NCI-H774 (cell line): ENCODE measurements around the gene EFNB3.

Experiments
- DNase-seq: peaks from one replicate; lab custom pipeline; 2025; lab: John Stamatoyannopoulos, UW

Gene EFNB3

GRCh38 chr17:7717756-7718350 lies 12.9 kb downstream of the EFNB3 start:
- no peak for DNase-seq

DNA sequence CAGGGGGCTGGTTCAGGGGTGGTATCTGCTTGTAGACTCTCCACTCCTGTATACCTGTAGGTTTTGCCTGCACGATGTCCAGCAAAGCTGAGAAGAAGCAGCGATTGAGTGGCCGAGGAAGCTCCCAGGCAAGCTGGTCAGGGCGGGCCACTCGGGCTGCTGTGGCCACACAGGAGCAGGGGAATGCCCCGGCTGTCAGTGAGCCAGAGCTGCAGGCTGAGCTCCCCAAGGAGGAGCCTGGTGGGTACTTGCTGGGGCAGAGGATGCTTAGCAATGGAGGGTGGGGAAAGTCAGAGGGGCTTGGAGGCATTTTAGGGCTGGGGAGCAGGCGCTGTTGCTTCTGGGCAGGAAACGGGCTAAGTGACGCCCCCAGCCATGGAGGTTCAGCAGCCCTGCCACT lies 14.7 kb downstream of the EFNB3 start:
- no peak for DNase-seq

DNA sequence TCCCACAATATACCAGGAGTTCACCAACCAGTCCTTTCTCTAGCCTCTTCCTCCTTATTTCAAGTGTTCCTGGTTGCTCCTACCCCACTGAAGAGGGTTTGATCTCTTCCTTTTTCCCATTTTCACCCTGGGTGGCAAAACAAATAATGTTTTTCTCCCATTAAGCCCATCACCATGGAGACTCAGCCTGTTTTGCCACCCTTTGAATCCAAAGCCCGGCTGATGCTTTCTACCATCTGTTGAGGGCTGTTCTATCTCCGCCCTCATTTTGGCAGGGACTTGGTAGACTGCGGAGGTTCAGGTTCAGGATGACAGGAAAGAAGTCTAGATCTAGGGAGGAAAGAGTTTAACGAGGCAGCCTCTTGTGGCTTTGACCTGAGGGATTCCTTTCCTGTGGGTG lies 15.1 kb downstream of the EFNB3 start:
- DNase-seq = no peak

GRCh38 chr17:7721612-7722011 lies 16.6 kb downstream of the EFNB3 start:
- DNase-seq = no peak

GRCh38 chr17:7727886-7728285 lies 22.9 kb downstream of the EFNB3 start:
- DNase-seq = no peak

DNA sequence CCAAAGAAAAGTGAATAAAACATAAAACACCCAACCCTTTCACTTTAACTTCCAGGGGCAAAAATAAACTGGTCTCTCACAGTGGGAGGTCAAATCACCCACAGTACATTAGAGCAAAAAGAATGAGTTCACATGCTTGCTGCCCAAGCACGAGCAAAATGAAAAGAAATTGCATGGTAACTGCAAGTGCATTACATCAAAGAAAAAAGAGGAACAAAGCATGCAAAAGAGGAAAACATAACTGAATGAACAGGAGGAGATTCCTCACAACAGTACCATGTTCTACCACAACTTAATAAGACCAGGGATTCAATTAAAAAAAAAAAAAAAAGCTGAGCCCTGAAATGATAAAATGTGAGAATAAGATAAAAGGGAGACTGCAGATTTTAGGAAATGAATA lies 24.8 kb downstream of the EFNB3 start:
- no peak for DNase-seq

DNA sequence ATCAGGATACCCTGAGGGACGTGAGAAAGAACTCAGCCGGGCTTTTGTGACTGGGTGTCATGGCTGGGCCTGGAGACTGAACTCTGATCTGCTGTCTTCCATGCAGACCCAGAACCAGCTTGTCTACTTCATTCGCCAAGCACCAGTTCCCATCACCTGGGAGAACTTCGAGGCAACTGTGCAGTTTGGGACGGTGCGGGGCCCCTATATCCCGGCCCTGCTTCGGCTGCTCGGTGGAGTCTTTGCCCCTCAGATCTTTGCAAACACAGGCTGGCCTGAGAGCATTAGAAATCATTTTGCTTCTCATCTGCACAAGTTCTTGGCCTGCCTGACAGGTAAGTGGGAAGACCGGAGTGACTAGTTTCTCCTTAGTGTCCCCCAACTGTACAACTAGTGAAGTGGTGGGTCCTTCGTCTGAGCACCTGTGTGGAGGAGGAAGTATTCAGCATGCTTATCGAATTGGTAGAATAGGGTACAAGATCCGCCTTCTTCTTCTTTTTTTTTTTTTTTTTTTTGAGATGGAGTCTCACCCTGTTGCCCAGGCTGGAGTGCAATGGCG lies 28.1 kb downstream of the EFNB3 start:
- no peak for DNase-seq

GRCh38 chr17:7737601-7738000 lies 32.6 kb downstream of the EFNB3 start:
- DNase-seq = no peak

- DNase-seq = no peak
Measured at GRCh38 chr17:7739746-7740145, 34.7 kb downstream of the EFNB3 start.

- DNase-seq = no peak
Measured at GRCh38 chr17:7740481-7741001, 35.5 kb downstream of the EFNB3 start.

- DNase-seq = no peak
Measured at GRCh38 chr17:7742729-7743128, 37.7 kb downstream of the EFNB3 start.

- no peak for DNase-seq
Measured at GRCh38 chr17:7744416-7744815, 39.4 kb downstream of the EFNB3 start.

DNA sequence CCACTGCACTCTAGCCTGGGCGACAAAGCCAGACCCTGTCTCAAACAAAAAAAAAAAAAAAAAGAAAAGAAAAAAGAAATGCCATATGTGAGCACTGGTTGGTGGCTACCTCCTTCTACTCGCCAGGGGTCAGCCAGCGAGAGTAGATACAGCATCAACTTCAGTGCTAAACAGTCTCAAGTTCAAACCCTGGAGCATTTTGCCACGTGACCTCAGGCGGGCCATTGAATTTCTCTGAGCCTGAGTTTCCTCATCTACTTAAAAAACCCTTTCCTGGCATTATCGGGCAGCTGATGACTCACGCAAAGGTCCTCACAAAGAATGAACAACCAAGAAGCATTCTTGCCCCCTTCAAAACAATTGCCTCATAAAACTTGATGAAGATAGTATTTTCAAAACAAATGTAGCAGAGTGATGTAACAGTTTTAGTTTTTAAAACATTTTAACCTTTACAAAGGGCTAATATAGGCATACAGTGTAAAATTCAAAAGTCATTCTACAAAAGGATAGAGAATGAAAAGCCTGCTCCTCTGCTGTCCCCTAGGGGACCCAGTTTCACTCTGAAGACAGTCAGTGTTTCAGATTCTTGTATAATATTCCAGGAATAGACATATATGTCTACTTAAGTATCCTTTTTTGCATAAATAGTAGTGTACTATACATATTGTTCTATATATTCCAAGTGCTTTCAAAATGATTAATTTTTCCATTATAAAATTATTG lies 40.9 kb downstream of the EFNB3 start:
- DNase-seq = no peak

DNA sequence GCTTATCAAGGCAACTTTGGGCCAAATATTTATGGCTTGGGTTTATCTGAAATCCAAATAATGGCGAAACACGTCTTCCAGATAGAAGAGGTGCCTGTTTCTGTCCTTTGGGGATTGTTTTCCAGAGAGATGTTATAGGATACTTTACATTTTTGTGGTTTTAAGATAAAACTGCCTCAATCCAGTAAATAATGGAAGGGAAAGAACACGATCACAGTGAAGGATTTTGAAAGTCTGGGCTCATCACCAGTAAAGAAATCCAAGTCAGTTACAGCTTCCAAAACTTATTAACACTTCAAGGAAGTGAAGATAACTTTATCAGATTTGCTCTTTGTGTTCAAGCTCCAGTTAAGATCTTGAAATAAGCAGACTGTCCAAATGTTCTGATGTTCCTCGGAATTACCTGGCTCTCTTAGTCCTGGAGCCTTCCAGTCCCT lies 42.7 kb downstream of the EFNB3 start:
- DNase-seq = no peak

DNA sequence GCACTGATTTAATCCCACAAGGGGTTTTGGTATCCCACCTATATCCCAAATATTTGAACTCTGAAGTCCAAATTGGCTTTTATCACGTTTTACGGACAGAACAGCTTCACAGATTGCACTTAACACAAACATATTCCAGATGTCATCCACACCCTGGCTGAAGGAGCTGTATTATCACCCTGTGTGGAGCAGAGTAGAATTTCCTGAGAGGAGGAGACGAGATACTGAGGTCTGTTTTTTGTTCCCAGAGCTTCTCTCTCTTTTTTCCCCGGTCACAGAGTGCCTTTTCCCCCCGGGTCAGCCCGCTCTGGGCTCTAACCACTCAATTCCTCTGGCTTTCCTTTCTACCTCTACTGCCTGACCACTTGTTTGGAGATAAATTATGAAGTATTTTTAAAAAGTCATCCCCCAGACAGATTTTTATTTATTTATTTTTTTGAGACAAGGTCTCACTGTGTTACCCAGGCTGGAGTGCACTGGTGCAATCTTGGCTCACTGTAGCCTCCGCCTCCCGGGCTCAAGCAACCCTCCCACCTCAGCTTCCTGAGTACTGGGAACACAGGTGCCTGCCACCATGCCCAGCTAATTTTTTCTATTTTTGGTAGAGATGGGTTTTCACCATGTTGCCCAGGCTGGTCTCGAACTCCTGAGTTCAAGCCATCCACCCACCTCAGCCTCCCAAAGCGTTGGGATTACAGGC lies 43.2 kb downstream of the EFNB3 start:
- no peak for DNase-seq

GRCh38 chr17:7750321-7750821 lies 45.4 kb downstream of the EFNB3 start:
- no peak for DNase-seq

GRCh38 chr17:7754656-7755055 lies 49.7 kb downstream of the EFNB3 start:
- no peak for DNase-seq

DNA sequence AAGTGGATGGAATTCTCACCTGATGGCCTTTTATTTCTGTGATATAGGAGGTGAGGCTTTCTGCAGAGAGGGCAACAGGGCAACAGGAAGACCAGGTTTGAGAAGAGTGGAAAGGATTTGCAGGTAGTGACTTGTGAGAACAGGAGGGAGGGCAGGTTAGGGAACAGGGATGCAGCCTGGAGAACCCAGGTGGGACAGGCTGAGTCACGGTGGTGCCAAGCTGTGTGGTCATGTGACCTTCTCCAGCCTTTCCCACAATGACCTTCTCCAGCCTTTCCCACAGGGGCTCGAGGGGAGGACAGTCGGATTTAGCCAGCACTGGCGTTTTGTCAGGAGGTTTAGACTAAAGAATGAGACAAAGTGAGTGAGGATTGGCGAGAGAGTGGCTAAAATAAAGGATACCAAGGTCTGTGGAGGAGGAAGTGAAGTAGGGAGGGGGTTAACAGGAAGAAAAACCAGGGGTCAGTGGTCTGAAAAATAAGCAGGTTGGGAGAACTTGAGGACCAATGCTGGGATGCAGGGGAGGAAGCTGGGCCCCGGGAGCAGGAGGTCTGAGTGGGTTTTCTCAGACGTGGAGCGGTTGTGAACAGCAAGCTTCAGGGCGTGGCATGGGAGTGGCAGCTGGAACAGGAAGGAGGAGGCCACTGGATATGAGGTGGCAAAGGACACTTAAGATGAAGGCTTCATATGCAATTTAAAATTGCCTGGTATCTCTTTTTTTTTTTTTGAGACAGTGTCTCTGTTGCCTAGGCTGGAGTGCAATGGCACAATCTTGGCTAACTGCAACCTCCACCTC lies 50.3 kb downstream of the EFNB3 start:
- no peak for DNase-seq

- no peak for DNase-seq
Measured at GRCh38 chr17:7756968-7757367, 52.0 kb downstream of the EFNB3 start.
